ENCODE results near the gene TREH.
"Not testable (repeated sequence)": the region's sequence is repeated elsewhere in the genome, so short reads cannot be mapped to it uniquely, and the experiment has no call there.

The TREH gene

DNA sequence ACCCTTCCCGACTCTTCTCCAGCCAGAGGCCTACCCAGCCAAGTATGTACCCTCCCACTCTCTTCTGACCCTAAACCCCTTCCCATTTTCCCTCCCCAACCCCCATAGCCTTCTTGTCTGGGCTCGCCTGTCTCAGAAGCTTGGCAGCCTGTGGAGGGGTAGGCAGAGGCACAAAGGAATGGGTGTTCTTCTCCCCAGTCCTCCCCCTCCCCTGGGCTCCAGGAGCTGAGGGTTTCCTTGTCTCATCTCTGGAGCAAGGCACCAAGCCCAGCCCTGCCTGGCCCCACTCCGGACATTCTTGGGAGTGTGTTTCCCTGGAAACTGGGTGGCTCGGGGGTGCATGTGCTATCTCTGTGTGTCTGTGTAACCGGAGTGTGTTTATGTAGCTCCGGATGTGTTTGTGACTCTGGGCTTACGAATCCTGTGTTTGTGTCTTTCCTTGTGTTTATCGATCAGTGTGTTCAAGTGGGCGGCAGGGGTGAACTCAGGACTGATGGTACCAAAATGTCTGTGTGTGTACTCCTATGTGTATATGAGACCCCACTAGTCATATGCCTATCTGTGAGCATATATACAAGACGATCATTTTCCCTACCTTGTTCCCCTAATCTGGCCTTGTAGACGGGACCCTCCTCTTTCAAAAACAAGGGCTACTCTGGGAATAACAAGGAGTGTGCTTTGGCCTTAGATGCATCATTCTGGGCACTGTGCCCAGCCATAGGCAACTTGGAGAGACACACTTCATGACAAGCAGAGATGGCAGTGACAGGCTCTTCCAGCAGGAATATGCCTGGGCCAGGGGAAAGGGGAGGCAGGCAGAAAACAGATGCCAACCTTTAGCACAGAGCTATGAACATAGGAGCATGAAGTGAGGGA, 61.1 kb downstream of the TREH start:
- Histone ChIP-seq H3K9ac (ENCODE audit: low read depth, low read length) (no peak overlapping the region), H3K4me1 (ENCODE audit: insufficient read depth, low read length) (peaks cover 72% of the 10 kb centered on the region), H3K9me3 (ENCODE audit: control insufficient read depth, insufficient read depth, low read length) (no peaks in the 10 kb centered on the region), H3K36me3 (ENCODE audit: insufficient read depth, low read length) (no peaks in the 10 kb centered on the region)

DNA sequence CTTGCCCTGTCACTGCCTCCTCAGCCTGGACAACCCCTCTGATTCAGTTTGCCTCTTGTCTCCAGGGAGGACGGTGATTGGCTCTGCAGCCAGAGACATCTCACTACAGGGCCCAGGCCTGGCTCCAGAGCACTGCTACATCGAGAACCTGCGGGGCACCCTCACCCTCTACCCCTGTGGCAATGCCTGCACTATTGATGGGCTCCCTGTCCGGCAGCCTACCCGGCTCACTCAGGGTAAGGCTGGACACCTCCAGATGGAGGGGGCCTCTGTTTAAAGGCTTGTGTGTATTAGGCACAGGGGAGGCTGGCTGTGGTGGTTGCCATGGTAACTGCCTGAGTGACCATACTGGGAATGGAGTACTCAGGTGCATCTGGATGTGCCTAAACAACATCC, 63.5 kb downstream of the TREH start:
- Histone ChIP-seq H3K9me3 (ENCODE audit: control insufficient read depth, insufficient read depth, low read length) (no peaks in the 10 kb centered on the region), H3K36me3 (ENCODE audit: insufficient read depth, low read length) (no peaks in the 10 kb centered on the region), H3K4me1 (ENCODE audit: insufficient read depth, low read length) (peaks cover 71% of the 10 kb centered on the region), H3K9ac (ENCODE audit: low read depth, low read length) (no peak overlapping the region)

DNA sequence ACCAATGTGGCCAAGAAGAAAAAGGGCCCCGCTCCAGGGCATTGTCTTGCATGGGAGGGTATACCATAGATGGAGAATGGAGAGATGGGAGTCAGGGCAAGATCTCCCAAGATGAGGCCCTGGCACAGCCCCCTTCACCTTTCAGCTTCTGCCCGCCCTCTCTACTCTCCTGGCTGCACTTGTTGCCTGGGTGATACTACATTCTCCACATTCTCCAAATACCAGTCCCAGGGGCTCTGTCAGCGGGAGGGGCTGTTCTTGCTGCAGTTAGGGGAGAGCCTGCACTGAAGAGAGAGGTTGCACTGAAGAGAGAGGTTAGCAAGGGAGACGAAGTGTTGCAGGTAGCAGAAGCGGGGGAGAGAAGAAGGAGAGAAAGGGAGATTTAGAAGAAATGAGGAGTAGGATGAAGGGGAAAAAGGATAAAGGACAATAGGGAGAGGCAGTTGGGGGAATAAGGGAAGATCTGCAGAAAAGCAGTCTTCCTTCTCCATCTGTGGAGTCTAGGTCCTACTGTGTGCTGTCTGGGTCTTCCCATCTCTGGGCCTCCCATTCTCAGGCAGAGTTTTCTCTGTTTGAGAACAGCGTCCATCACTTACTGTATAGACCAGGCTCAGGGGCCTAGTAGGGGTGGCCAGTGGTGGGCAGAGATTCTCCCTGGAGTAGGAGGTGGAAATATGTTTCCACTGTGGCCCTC, 64.0 kb downstream of the TREH start:
- Histone ChIP-seq H3K36me3 (ENCODE audit: insufficient read depth, low read length) (no peaks in the 10 kb centered on the region), H3K4me1 (ENCODE audit: insufficient read depth, low read length) (peaks cover 65% of the 10 kb centered on the region), H3K9ac (ENCODE audit: low read depth, low read length) (no peak overlapping the region; the same call in 1 of the 2 replicates), H3K9me3 (ENCODE audit: control insufficient read depth, insufficient read depth, low read length) (no peaks in the 10 kb centered on the region)

DNA sequence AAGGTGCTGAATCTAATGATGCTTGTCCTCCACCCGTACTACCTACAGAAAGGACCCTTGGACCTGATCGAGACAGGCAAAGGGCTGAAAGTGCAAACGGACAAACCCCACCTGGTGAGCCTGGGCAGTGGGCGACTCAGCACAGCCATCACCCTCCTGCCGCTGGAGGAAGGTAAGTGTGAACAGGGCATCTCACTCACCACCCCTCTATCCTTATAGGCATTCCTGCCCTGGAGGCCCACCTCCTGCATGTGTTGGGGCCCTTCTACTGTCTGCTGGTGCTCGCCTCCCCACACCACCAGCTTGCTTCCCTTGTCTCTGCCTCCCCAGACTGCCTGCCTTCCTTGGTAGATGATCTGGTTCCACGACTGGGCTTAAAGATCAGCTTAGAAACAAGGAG, 64.9 kb downstream of the TREH start:
- H3K9ac ChIP-seq (ENCODE audit: low read depth, low read length), result no peak overlapping the region
- peaks cover 60% of the 10 kb centered on the region for H3K4me1 ChIP-seq (ENCODE audit: insufficient read depth, low read length)

DNA sequence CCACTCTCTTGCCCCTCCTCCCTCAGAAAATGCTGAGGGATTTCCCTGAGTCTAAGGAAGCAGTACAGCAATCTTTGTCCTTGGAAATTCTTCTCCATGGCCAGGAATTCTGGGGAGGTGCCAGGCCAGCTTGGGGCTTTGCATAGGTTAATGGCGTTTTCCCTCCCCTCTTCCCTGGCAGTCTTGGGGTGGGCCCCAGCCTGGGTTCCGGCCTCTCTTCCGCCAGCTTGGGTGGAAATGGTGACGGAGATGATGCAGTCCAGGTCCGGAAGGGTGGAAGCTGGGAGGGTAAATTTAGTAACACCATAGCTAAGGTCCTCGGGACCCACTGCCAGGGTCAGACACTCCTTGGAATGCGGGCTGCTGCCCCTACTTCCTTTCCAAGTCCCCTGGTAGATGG, 67.1 kb downstream of the TREH start:
- Histone ChIP-seq H3K4me1 (ENCODE audit: insufficient read depth, low read length) (peaks cover 46% of the 10 kb centered on the region), H3K36me3 (ENCODE audit: insufficient read depth, low read length) (no peaks in the 10 kb centered on the region), H3K9me3 (ENCODE audit: control insufficient read depth, insufficient read depth, low read length) (no peaks in the 10 kb centered on the region), H3K9ac (ENCODE audit: low read depth, low read length) (no peak overlapping the region)

More for the DNA sequence above, 64.9 kb downstream of the TREH start:
- no peaks in the 10 kb centered on the region for H3K9me3 ChIP-seq (ENCODE audit: control insufficient read depth, insufficient read depth, low read length)
- no peaks in the 10 kb centered on the region for H3K36me3 ChIP-seq (ENCODE audit: insufficient read depth, low read length)

DNA sequence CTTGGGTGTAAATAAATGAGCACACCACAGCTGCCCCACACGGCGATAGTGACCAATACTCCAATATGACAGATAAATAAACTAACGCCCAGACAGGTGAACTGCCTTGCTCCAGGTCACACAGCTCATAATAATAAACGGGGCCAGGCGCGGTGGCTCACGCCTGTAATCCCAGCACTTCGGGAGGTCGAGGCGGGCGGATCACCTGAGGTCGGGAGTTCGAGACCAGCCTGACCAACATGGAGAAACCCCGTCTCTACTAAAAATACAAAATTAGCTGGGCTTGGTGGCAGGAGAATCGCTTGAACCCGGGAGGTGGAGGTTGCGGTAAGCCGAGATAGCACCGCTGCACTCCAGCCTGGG, 68.0 kb downstream of the TREH start:
- not testable (repeated sequence) for H3K9ac ChIP-seq (ENCODE audit: low read depth, low read length); H3K9me3 ChIP-seq (ENCODE audit: control insufficient read depth, insufficient read depth, low read length); H3K36me3 ChIP-seq (ENCODE audit: insufficient read depth, low read length)
- peaks cover 46% of the 10 kb centered on the region for H3K4me1 ChIP-seq (ENCODE audit: insufficient read depth, low read length)

DNA sequence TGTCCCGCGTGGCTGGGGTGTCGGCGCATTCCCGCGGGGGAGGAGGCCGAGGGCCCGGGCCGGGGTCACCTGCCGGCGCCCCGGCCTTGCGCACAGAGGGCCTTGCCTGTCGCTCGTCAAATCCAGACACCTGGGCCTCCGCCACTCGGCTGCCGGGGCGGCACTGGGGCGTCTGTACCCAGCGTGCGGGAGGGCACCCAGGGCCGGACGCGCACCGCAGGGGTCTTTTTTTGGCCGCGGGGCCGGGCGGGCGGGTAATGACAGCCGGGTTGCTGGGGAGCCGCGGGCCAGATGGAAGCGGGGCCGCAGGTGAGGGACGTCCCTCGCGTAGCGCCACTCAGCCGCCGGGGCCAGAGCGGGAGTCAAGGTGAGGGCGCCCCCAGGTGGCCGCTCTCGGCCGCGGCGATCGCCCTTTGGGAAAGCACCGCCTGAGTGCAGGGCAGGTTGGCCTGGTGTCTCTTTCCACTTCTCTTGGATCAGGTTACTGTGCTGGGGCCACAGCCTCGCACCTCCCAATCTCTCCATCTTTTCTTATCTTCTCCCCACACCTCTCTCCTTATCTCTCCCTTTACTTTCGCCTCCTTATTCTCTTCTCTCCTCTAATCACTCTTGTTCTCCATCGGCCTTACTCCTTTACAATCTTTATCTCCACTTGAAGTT, 68.5 kb downstream of the TREH start:
- Histone ChIP-seq H3K9ac (ENCODE audit: low read depth, low read length) (peak overlapping the region; percentile 46), H3K36me3 (ENCODE audit: insufficient read depth, low read length) (no peaks in the 10 kb centered on the region), H3K9me3 (ENCODE audit: control insufficient read depth, insufficient read depth, low read length) (no peaks in the 10 kb centered on the region), H3K4me1 (ENCODE audit: insufficient read depth, low read length) (peaks cover 46% of the 10 kb centered on the region)

DNA sequence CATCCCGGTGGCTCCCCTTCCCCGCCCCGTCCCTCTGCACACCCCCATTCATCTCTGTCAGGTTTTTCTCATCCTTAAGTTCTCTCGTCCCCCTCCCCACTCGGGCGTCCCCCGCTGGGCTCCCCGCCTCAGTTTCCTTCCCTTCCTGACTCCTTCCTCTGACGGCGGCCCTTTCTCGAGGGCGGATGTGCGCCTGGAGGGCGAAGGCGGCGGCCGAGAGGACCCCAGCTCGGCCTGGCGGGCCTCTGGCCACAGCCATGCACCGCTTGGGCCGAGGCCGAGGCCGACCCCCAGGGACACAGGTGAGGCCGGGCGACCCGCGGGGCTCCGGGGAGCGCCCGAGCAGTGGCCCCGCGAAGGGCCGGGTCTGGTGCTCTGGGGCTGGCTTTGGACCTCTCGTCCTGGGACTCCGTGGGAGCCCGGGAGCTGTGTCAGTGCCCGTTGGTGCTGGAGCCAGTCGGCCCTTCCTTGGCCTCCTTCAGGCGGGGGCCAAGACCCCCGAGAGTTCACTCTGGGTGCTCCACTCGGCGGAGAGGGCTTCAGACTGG, 69.2 kb downstream of the TREH start:
- Histone ChIP-seq H3K9me3 (ENCODE audit: control insufficient read depth, insufficient read depth, low read length) (no peaks in the 10 kb centered on the region), H3K4me1 (ENCODE audit: insufficient read depth, low read length) (peaks cover 46% of the 10 kb centered on the region), H3K9ac (ENCODE audit: low read depth, low read length) (peak overlapping the region; percentile 46), H3K36me3 (ENCODE audit: insufficient read depth, low read length) (no peaks in the 10 kb centered on the region)

DNA sequence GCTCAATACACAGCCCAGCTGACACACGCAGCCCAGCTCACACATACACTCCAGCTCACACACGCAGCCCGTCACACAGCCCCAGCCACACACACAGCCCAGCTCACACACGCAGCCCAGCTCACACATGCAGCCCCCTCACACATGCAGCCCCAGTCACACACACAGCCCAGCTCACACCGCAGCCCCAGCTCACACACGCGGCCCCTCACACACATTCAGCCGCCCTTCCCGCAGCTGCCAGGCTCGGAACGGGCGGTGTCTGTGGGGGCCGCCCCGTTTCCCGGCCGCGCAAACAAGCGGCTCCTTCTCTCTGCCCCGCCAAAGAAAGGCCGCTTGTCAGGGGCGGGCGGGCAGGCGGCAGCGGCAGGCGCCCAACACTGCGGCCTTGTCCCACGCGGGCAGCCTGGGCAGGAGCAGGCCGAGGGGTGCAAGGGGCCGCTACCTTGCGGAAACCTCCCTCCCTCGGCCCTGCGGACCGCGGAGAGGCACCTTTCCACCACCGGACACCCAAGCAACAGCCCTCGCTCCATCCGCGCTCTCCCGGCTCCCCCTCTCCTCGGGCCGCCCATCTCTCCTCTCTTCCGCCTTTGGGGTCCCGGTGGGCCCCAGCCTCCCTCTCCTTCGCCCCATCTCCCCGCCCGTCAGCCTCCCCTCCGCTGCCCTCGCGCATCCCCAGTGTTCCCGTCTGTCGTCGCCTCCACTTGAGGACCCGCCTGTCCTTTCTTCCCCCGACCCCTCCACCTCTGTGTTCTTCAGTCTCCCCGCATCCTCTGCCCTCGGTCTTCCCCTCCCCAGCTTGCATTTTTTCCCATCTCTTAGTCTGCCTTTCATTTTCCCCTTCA, 69.8 kb downstream of the TREH start:
- Histone ChIP-seq H3K9me3 (ENCODE audit: control insufficient read depth, insufficient read depth, low read length) (no peaks in the 10 kb centered on the region), H3K9ac (ENCODE audit: low read depth, low read length) (peak overlapping the region; percentile 46; the same call in 1 of the 2 replicates), H3K36me3 (ENCODE audit: insufficient read depth, low read length) (no peaks in the 10 kb centered on the region), H3K4me1 (ENCODE audit: insufficient read depth, low read length) (peaks cover 43% of the 10 kb centered on the region)

DNA sequence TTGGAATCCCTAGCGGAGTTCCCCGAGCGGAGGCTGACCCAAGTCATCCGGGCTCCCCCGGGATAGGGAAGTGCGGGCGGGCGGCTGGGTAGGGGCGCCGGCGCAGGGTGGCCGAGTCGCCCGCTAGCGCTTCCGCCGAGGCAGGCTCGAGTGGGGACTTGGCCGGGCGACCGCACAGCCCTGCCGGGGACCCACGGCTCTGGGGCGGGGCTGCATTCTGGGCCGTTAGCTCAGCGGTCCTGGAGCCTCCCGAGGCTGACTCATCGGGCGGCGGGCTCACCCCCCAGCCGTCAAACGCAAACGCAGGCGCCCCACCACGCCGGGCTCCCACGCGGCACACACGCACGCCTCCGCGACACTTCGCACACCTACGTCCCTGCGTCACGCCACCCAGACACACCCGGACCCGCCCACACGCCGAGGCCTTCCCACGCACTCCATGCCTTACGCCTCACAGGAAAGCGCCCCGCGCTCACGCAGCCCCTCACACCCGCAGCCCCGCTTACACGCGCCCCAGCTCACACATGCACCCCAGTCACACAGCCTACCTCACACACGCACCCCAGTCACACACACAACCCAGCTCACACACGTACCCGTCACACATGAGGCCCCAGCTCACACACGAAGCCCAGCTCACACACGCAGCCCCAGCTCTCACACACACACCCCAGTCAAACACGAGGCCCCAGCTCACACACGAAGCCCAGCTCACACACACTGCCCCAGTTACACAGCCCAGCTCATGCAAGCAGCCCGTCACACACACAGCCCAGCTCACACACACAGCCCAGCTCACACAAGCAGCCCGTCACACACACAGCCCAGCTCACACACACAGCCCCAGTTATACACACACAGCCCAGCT, 70.9 kb downstream of the TREH start:
- Histone ChIP-seq H3K9me3 (ENCODE audit: control insufficient read depth, insufficient read depth, low read length) (no peaks in the 10 kb centered on the region), H3K4me1 (ENCODE audit: insufficient read depth, low read length) (peaks cover 33% of the 10 kb centered on the region), H3K9ac (ENCODE audit: low read depth, low read length) (peak overlapping the region; percentile 65), H3K36me3 (ENCODE audit: insufficient read depth, low read length) (no peaks in the 10 kb centered on the region)

DNA sequence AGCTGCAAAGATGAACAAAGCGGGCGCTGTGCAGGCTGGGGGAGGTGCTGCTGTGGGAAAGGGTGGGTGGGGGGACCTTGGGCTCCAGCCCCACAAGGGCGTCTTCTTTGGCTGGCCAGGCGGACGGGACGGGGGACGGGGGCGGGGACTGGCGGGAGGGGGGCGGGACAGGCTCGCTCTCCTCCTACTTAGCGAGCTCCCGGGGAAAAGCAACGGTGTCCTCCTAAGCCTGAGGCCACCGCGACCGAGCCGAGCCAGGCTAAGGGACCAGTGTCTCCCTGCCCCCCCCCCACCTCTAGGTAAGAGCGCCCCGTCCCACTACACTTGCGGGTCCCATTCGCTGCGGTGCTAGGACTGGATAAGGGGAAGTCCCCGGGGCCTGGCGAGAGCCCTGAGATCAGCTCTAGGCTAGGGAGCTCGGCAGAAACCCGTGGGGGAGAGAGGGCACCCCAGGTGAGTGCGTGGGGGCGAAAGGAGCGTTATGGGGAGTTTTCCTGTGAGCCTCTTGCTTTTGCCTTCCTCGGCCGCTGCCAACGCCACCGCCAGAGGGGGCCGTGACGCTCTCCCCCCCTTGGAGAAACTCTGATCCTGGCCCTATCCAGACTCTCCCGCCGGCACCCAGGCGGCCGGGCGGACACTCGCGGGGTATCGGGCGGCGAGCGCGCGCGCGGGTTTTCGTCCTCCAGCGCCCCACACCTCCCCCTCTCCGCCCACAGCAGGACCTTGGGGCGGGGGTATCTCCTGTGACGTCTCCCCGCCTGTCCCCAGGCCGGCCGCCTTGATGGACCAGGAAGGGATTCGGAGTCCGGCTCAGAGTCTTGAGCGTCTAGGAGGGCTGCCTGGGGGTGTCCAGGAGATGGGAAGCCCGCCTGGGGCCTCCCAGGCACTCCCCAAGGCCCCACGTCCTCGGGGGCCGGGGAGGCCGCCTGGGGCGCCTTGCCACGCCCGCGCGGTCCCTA, 71.8 kb downstream of the TREH start, which contains the start of gene PHLDB1:
PHLDB1 (plus strand) TSS at position 215 of the 959 bp plus-strand sequence. CDS start 6,222 bp downstream, outside the sequence.
- Histone ChIP-seq H3K36me3 (ENCODE audit: insufficient read depth, low read length) (no peaks in the 10 kb centered on the region), H3K9me3 (ENCODE audit: control insufficient read depth, insufficient read depth, low read length) (no peaks in the 10 kb centered on the region), H3K4me1 (ENCODE audit: insufficient read depth, low read length) (peaks cover 30% of the 10 kb centered on the region), H3K9ac (ENCODE audit: low read depth, low read length) (peak within 1 kb of the TSS; percentile 65)

Data from ES-I3 (cell line).